ENCODE results near the gene GASK1A.

GRCh38 chr3:43006825-43007224, 27.7 kb downstream of the GASK1A start:
- TF ChIP-seq FOXK2 (IDR thresholded peaks at IDR 0.05), result no peak
- TF ChIP-seq BHLHE40 (IDR thresholded peaks at IDR 0.05; ENCODE audit: borderline replicate concordance), result no peak
- TF ChIP-seq HDGF (IDR thresholded peaks at IDR 0.05; ENCODE audit: borderline replicate concordance), result no peak
- no peak for TF ChIP-seq ARNT (IDR thresholded peaks at IDR 0.05)
- no peak for TF ChIP-seq ZNF384 (IDR thresholded peaks at IDR 0.05)
- TF ChIP-seq SP1 (IDR thresholded peaks at IDR 0.05), result no peak
- TF ChIP-seq ELF4 (IDR thresholded peaks at IDR 0.05), result no peak
- TF ChIP-seq SUZ12 (IDR thresholded peaks at IDR 0.05), result no peak
- TF ChIP-seq TARDBP (IDR thresholded peaks at IDR 0.05), result no peak
- no peak for TF ChIP-seq FOXM1 (IDR thresholded peaks at IDR 0.05; ENCODE audit: borderline replicate concordance)
- TF ChIP-seq NFRKB (IDR thresholded peaks at IDR 0.05), result no peak
- no peak for TF ChIP-seq PKNOX1 (IDR thresholded peaks at IDR 0.05)
- TF ChIP-seq L3MBTL2 (conservative IDR thresholded peaks at IDR 0.05), result no peak
- no peak for TF ChIP-seq LEF1 (IDR thresholded peaks at IDR 0.05; ENCODE audit: borderline replicate concordance)

Data from HEK293T (cell line).